Thymus (tissue), 11 donors: ENCODE measurements around the gene TUBB1. TPM values are rescaled to one million over a fixed set of nuclear protein-coding genes. Genes with fewer than 3 reads are reported as not detected.

Source experiments
- DNase-seq, 9 donors: peaks; one replicate each; pipeline ENCODE4 v3.0.0-alpha.2; 2013; ENCODE audit warnings: low spot score in 9 of 9, low read depth in 6 of 9, missing footprints in 1 of 9
- H3K27ac ChIP-seq, 2 donors: one replicate each; pipeline ENCODE4 v1.5.1; 2013; ENCODE audit warnings: control low read depth in 1 of 2, low read depth in 1 of 2, low read length in 1 of 2, mild to moderate bottlenecking in 1 of 2, moderate library complexity in 1 of 2
- H3K27me3 ChIP-seq, 2 donors: one replicate each; pipeline ENCODE4 v1.5.1; 2013; ENCODE audit warnings: low read length in 1 of 2; ENCODE audit not compliant: control insufficient read depth in 2 of 2, insufficient read depth in 1 of 2
- H3K36me3 ChIP-seq, 2 donors: one replicate each; pipeline ENCODE4 v1.5.1; 2013; ENCODE audit warnings: low read length in 1 of 2, mild to moderate bottlenecking in 1 of 2, moderate library complexity in 1 of 2; ENCODE audit not compliant: control insufficient read depth in 2 of 2, insufficient read depth in 2 of 2
- H3K4me1 ChIP-seq, 2 donors: one replicate each; pipeline ENCODE4 v1.5.1; 2013; ENCODE audit warnings: low read length in 2 of 2; ENCODE audit not compliant: control insufficient read depth in 2 of 2, insufficient read depth in 2 of 2
- H3K4me3 ChIP-seq, 2 donors: one replicate each; pipeline ENCODE4 v1.5.1; 2013; ENCODE audit warnings: low read length in 2 of 2, control low read depth in 1 of 2, mild to moderate bottlenecking in 1 of 2
- H3K9me3 ChIP-seq, 2 donors: one replicate each; pipeline ENCODE4 v1.5.1; 2013; ENCODE audit warnings: low read length in 1 of 2, mild to moderate bottlenecking in 1 of 2; ENCODE audit not compliant: control insufficient read depth in 2 of 2, insufficient read depth in 1 of 2
- WGBS: extraction: QIAGEN DNeasy Blood & Tissue Kit; methylation state at CpG from one replicate; pipeline ENCODE4 v1.1.7; 2013; 5-methylcytosine and 5-hydroxymethylcytosine counted together
- polyA plus RNA-seq: library from polyadenylated mRNA; stranded (reverse); fragments of 200-250 nt; gene quantifications from one replicate; pipeline ENCODE4 v1.2.3, GENCODE V29; 2013
- total RNA-seq: library from RNA; stranded (reverse); fragments of 120-200 nt; gene quantifications from one replicate; pipeline ENCODE4 v1.2.4, GENCODE V29; 2013
- donor health status: healthy.

Gene TUBB1
- total and polyA plus RNA-seq, 2 donors: 0.14 to 0.47 TPM

DNA sequence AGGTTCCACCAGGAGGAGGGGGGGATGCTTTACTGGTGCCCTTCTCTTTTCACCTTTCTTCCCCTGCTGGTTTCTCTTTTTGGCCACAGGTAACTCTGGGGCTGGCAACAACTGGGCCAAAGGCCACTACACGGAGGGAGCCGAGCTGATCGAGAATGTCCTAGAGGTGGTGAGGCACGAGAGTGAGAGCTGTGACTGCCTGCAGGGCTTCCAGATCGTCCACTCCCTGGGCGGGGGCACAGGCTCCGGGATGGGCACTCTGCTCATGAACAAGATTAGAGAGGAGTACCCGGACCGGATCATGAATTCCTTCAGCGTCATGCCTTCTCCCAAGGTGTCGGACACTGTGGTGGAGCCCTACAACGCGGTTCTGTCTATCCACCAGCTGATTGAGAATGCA lies 4.4 kb downstream of the TUBB1 start:
- H3K27me3 ChIP-seq: no peaks in the 10 kb centered on the region
- no peak for DNase-seq
- peaks cover 36 to 55% of the 10 kb centered on the region in 2 donors for H3K36me3 ChIP-seq
- WGBS: 99% methylated on average over 13 of the region's 13 CpGs
- H3K27ac ChIP-seq: no peak overlapping the region
- H3K4me3 ChIP-seq: no peak overlapping the region
- no peaks in the 10 kb centered on the region for H3K9me3 ChIP-seq
- no peaks in the 10 kb centered on the region for H3K4me1 ChIP-seq

DNA sequence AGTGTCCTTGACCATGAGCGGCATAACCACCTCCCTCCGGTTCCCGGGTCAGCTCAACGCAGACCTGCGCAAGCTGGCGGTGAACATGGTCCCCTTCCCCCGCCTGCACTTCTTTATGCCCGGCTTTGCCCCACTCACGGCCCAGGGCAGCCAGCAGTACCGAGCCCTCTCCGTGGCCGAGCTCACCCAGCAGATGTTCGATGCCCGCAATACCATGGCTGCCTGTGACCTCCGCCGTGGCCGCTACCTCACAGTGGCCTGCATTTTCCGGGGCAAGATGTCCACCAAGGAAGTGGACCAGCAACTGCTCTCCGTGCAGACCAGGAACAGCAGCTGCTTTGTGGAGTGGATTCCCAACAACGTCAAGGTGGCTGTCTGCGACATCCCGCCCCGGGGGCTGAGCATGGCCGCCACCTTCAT lies 4.9 kb downstream of the TUBB1 start:
- no peak for DNase-seq
- Histone ChIP-seq H3K4me1 (no peaks in the 10 kb centered on the region), H3K9me3 (no peaks in the 10 kb centered on the region), H3K27ac (no peak overlapping the region), H3K4me3 (no peak overlapping the region), H3K36me3 (peaks cover 41 to 60% of the 10 kb centered on the region in 2 donors), H3K27me3 (no peaks in the 10 kb centered on the region)
- WGBS: over 99% methylated on average over 24 of the region's 24 CpGs

- 96% methylated on average over 2 of the region's 2 CpGs for WGBS
- Histone ChIP-seq H3K4me1 (no peaks in the 10 kb centered on the region), H3K9me3 (no peaks in the 10 kb centered on the region)
These were observed 5.9 kb downstream of the TUBB1 start for GRCh38 chr20:59025086-59025485.

GRCh38 chr20:59025511-59025910 lies 6.3 kb downstream of the TUBB1 start:
- Histone ChIP-seq H3K27me3 (no peaks in the 10 kb centered on the region), H3K4me1 (no peaks in the 10 kb centered on the region), H3K4me3 (no peak overlapping the region), H3K36me3 (peaks cover 41 to 71% of the 10 kb centered on the region in 2 donors), H3K27ac (no peak overlapping the region), H3K9me3 (no peaks in the 10 kb centered on the region)
- no peak for DNase-seq
- WGBS: 99% methylated on average over 4 of the region's 4 CpGs

More at GRCh38 chr20:59025086-59025485, 5.9 kb downstream of the TUBB1 start:
- no peak for DNase-seq
- no peak overlapping the region for H3K27ac ChIP-seq
- H3K4me3 ChIP-seq: no peak overlapping the region
- no peaks in the 10 kb centered on the region for H3K27me3 ChIP-seq
- peaks cover 41 to 69% of the 10 kb centered on the region in 2 donors for H3K36me3 ChIP-seq

DNA sequence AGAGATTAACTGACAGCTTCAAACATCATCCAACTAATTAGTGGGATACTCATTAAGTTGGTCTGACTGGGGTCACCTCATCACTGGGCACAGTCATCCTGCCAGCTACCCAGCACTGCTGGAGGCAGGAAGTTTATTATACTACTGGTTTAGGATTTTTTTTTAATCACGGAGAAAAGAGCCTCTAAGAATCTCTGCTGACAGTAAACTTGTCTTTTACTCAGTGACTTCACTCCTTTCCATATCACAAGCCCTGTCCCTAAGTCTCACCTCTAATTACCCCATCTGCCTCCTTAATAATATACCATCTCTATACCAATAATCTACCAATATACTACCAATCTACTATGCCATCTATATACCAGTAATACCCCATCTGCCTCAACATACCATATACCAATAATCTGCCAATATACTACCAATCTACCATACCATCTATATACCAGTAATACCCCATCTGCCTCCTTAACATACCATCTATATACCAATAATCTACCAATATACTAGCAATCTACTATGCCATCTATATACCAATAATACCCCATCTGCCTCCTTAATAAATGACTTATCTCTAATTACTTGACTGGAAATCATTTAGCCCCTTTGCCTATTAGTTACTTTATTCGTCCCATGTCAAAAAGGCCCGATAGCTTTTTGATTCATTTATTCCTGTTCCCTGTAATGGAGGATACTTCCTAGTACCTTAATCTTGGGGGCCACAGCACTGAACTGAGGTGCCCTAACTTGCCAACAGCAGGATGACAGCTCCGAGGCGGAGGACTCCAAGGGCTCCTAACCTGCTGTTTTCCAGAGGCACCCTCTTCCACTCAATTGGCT lies 7.9 kb downstream of the TUBB1 start:
- no peak for DNase-seq
- Histone ChIP-seq H3K36me3 (peaks cover 41 to 74% of the 10 kb centered on the region in 2 donors), H3K27me3 (no peaks in the 10 kb centered on the region), H3K9me3 (no peaks in the 10 kb centered on the region), H3K4me1 (peaks cover 10% of the 10 kb centered on the region in 2 donors), H3K4me3 (no peak overlapping the region), H3K27ac (no peak overlapping the region)
- 97% methylated on average over 5 of the region's 5 CpGs for WGBS

- WGBS: 95% methylated on average over 8 of the region's 8 CpGs
- Histone ChIP-seq H3K36me3 (peaks cover 37 to 69% of the 10 kb centered on the region in 2 donors), H3K27ac (no peak overlapping the region), H3K4me1 (peaks cover 12 to 14% of the 10 kb centered on the region in 2 donors), H3K27me3 (no peaks in the 10 kb centered on the region), H3K9me3 (no peaks in the 10 kb centered on the region), H3K4me3 (no peak overlapping the region)
- no peak for DNase-seq
These were observed 8.6 kb downstream of the TUBB1 start for GRCh38 chr20:59027741-59028320.

GRCh38 chr20:59028812-59029211 lies 9.6 kb downstream of the TUBB1 start:
- DNase-seq: no peak
- Histone ChIP-seq H3K4me3 (no peak overlapping the region), H3K27me3 (no peaks in the 10 kb centered on the region), H3K4me1 (peaks cover 13 to 14% of the 10 kb centered on the region in 2 donors), H3K36me3 (peaks cover 30 to 60% of the 10 kb centered on the region in 2 donors), H3K27ac (no peak overlapping the region), H3K9me3 (no peaks in the 10 kb centered on the region)
- WGBS: 91% methylated on average over 2 of the region's 2 CpGs

DNA sequence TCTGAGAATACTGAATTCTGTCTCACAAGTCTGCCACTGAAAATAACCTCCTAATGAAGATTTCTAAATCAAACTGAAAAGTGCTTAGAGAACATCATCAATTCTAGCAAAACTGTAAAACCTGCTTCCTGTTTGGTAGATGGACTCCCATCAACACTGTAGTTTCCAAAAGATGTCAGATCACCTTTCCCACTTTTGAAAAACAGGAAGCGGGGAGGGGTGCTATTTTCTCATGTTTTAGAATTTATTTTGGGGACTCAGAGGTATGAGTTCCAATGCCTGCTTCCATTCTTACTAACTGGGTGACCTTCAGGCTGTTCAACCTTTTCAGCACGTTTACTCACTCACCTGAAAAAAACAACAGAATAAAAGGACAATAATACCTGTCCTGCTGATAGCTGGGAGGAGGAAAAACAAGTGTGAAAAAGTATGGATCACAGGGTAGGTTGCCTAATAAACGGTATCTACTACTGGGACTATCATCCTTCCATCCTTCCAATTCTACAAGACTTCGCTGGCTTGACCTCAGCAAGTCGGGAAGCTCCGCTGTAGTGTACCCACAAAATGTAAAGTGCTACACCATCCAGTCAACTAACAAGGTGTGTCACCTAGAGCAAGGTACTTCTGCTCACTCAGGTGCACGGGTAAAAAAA lies 11.8 kb downstream of the TUBB1 start:
- peaks cover 13 to 14% of the 10 kb centered on the region in 2 donors for H3K4me1 ChIP-seq
- WGBS: 82% methylated on average over 7 of the region's 7 CpGs
- peak overlapping the region in 1 of 2 donors; percentile 20 for H3K27ac ChIP-seq
- H3K4me3 ChIP-seq: peak overlapping the region; percentile 78 to 93
- no peaks in the 10 kb centered on the region for H3K27me3 ChIP-seq
- no peak for DNase-seq
- H3K9me3 ChIP-seq: no peaks in the 10 kb centered on the region
- H3K36me3 ChIP-seq: peaks cover 22 to 50% of the 10 kb centered on the region in 2 donors

GRCh38 chr20:59031564-59032022 lies 12.4 kb downstream of the TUBB1 start:
- WGBS: 21% methylated on average over 13 of the region's 13 CpGs
- peaks cover 27 to 53% of the 10 kb centered on the region in 2 donors for H3K36me3 ChIP-seq
- H3K4me3 ChIP-seq: peak overlapping the region; percentile 78 to 93
- peaks cover 13 to 14% of the 10 kb centered on the region in 2 donors for H3K4me1 ChIP-seq
- H3K9me3 ChIP-seq: no peaks in the 10 kb centered on the region
- peak overlapping the region; percentile 91 to 98 for H3K27ac ChIP-seq
- H3K27me3 ChIP-seq: no peaks in the 10 kb centered on the region
- no peak for DNase-seq
